DND-41 (cell line): Measurements from ENCODE around the gene CRIP3.
"Not testable (repeated sequence)": the region's sequence is repeated elsewhere in the genome, so short reads cannot be mapped to it uniquely, and the experiment has no call there.

ENCODE experiments used
- ATAC-seq: fragments of 200-7000 bp; cut with Tn5 transposase; 3 replicates; pipeline ENCODE4 v1.9.1; 2021; ENCODE audit warnings: low read depth; ENCODE audit not compliant: insufficient read depth
- DNase-seq: peaks from one replicate; pipeline ENCODE4 v3.0.0-alpha.2; 2020
- H2AFZ ChIP-seq: 2 replicates; pipeline ENCODE4 v1.6.0; 2012; ENCODE audit warnings: low read depth, low read length
- H3K27ac ChIP-seq: 2 replicates; pipeline ENCODE4 v1.5.1; 2012; ENCODE audit warnings: low read length, inconsistent platforms
- H3K27me3 ChIP-seq: fragments of 200-600 bp; sonication (generic); 2 replicates; pipeline ENCODE4 v1.6.0; 2012; ENCODE audit warnings: low read length, mild to moderate bottlenecking, inconsistent platforms; ENCODE audit not compliant: insufficient read depth, poor library complexity
- H3K36me3 ChIP-seq: 2 replicates; pipeline ENCODE4 v1.5.1; 2012; ENCODE audit warnings: low read length, inconsistent platforms; ENCODE audit not compliant: insufficient read depth
- H3K4me1 ChIP-seq: 2 replicates; pipeline ENCODE4 v1.5.1; 2012; ENCODE audit warnings: mild to moderate bottlenecking, low read length; ENCODE audit not compliant: insufficient read depth
- H3K4me2 ChIP-seq: 2 replicates; pipeline ENCODE4 v1.6.0; 2012; ENCODE audit warnings: mild to moderate bottlenecking, moderate library complexity, low read length, inconsistent platforms; ENCODE audit not compliant: insufficient read depth
- H3K4me3 ChIP-seq, 2 experiments: fragments of 200-600 bp in 1 of 2; shearing (Covaris generic) in 1 of 2; 2 replicates each; pipeline ENCODE4 v1.5.1; 2012 to 2016; ENCODE audit warnings: inconsistent platforms in 2 of 2, low read length in 2 of 2, mild to moderate bottlenecking in 2 of 2, low read depth in 1 of 2, moderate library complexity in 1 of 2
- H3K79me2 ChIP-seq: 2 replicates; pipeline ENCODE4 v1.6.0; 2012; ENCODE audit warnings: low read length, inconsistent platforms; ENCODE audit not compliant: insufficient read depth
- H3K9ac ChIP-seq: 2 replicates; pipeline ENCODE4 v1.6.0; 2012; ENCODE audit warnings: low read depth, mild to moderate bottlenecking, inconsistent platforms, low read length, moderate library complexity
- H3K9me3 ChIP-seq: 2 replicates; pipeline ENCODE4 v1.5.1; 2012; ENCODE audit warnings: low read length, moderate library complexity, mild to moderate bottlenecking, inconsistent platforms; ENCODE audit not compliant: insufficient read depth, severe bottlenecking
- H4K20me1 ChIP-seq: 2 replicates; pipeline ENCODE4 v1.6.0; 2012; ENCODE audit warnings: low read length; ENCODE audit not compliant: insufficient read depth
- CTCF ChIP-seq: IDR thresholded peaks from 2 replicates; pipeline ENCODE4 v1.5.1; 2012; ENCODE audit warnings: borderline replicate concordance, low read length, moderate library complexity, mild to moderate bottlenecking; ENCODE audit not compliant: poor library complexity, severe bottlenecking; ENCODE audit errors: extremely low read depth
- EZH2 ChIP-seq: IDR thresholded peaks from 3 replicates; pipeline ENCODE4 v1.6.1; 2012; ENCODE audit warnings: borderline replicate concordance, low read depth, mild to moderate bottlenecking, moderate library complexity, low read length, inconsistent platforms; ENCODE audit not compliant: severe bottlenecking

Gene CRIP3

GRCh38 chr6:43347021-43347420 is 38.4 kb upstream of the CRIP3 start:
- Histone ChIP-seq H3K27me3 (no peaks in the 10 kb centered on the region), H3K79me2 (no peaks in the 10 kb centered on the region; the same call in 1 of the 2 replicates), H2AFZ (no peak overlapping the region), H3K9me3 (no peaks in the 10 kb centered on the region), H3K36me3 (peaks cover 81% of the 10 kb centered on the region), H4K20me1 (no peaks in the 10 kb centered on the region), H3K27ac (no peak overlapping the region), H3K4me2 (no peak overlapping the region), H3K4me1 (no peaks in the 10 kb centered on the region), H3K9ac (no peak overlapping the region), H3K4me3 (no peak overlapping the region)
- ATAC-seq (no peak), DNase-seq (no peak)
- TF ChIP-seq EZH2, result no peak
- TF ChIP-seq CTCF, result no peak

GRCh38 chr6:43346243-43346642 is 37.6 kb upstream of the CRIP3 start:
- H3K4me2 ChIP-seq, ATAC-seq, DNase-seq, H3K27me3 ChIP-seq, H3K4me3 ChIP-seq, H4K20me1 ChIP-seq, H3K4me1 ChIP-seq, H2AFZ ChIP-seq, H3K9me3 ChIP-seq, H3K79me2 ChIP-seq, H3K9ac ChIP-seq, H3K27ac ChIP-seq: not testable (repeated sequence)
- peaks cover 86% of the 10 kb centered on the region for H3K36me3 ChIP-seq

GRCh38 chr6:43339168-43339567 is 30.5 kb upstream of the CRIP3 start:
- H3K9me3 ChIP-seq, result no peaks in the 10 kb centered on the region
- peaks cover 69% of the 10 kb centered on the region for H3K36me3 ChIP-seq
- no peak for DNase-seq
- H4K20me1 ChIP-seq, result no peaks in the 10 kb centered on the region
- no peak overlapping the region for H3K9ac ChIP-seq
- H3K27ac ChIP-seq, result no peak overlapping the region
- H3K27me3 ChIP-seq, result no peaks in the 10 kb centered on the region
- no peak for ATAC-seq
- no peak for TF ChIP-seq EZH2
- no peak for TF ChIP-seq CTCF
- H3K4me2 ChIP-seq, result no peak overlapping the region
- no peak overlapping the region for H2AFZ ChIP-seq
- no peaks in the 10 kb centered on the region for H3K4me1 ChIP-seq
- no peaks in the 10 kb centered on the region for H3K79me2 ChIP-seq
- H3K4me3 ChIP-seq, result no peak overlapping the region

- no peak for TF ChIP-seq EZH2
Observed at GRCh38 chr6:43338243-43338642, 29.6 kb upstream of the CRIP3 start.

More at GRCh38 chr6:43338243-43338642, 29.6 kb upstream of the CRIP3 start:
- Histone ChIP-seq H3K9me3 (no peaks in the 10 kb centered on the region), H4K20me1 (no peaks in the 10 kb centered on the region), H3K36me3 (peaks cover 60% of the 10 kb centered on the region), H3K27me3 (no peaks in the 10 kb centered on the region), H3K27ac (no peak overlapping the region), H3K79me2 (no peaks in the 10 kb centered on the region), H2AFZ (no peak overlapping the region), H3K4me1 (no peaks in the 10 kb centered on the region), H3K4me2 (no peak overlapping the region), H3K4me3 (no peak overlapping the region), H3K9ac (no peak overlapping the region)
- no peak for ATAC-seq
- DNase-seq, result no peak
